Naive thymus-derived CD4-positive, alpha-beta T cell (primary cell): ENCODE data around the gene UBQLN4. TPM values are rescaled to one million over a fixed set of nuclear protein-coding genes. Genes with fewer than 3 reads are reported as not detected.

Experiments used
- ATAC-seq: fragments of 150-1000 bp; cut with Tn5 transposase; 2 replicates; pipeline ENCODE4 v1.10.0; 2021; ENCODE audit warnings: mild to moderate bottlenecking, moderate library complexity
- CTCF ChIA-PET: fragments of 350-600 bp; sonication (Branson Sonifier 250); formaldehyde crosslinking; loops from one replicate; lab custom pipeline; 2021; ENCODE audit warnings: antibody characterized with exemption; lab: Charles Lee
- POLR2A ChIA-PET: fragments of 350-600 bp; sonication (Branson Sonifier 250); formaldehyde crosslinking; loops from one replicate; lab custom pipeline; 2021; ENCODE audit warnings: antibody characterized with exemption, inconsistent platforms; lab: Charles Lee
- DNase-seq, 9 donors: peaks; one replicate each; pipeline versions ENCODE4 v3.0.0 to v3.0.0-alpha.2; 2020 to 2022; ENCODE audit warnings: mixed read lengths in 1 of 9
- H3K27ac ChIP-seq: one replicate; pipeline ENCODE4 v1.7.0; 2013; ENCODE audit warnings: mild to moderate bottlenecking, low read depth, low read length, moderate library complexity
- H3K27me3 ChIP-seq, 2 donors: one replicate each; pipeline ENCODE4 v1.7.0; 2013; ENCODE audit warnings: low read length in 2 of 2, mild to moderate bottlenecking in 2 of 2, moderate library complexity in 2 of 2; ENCODE audit not compliant: control insufficient read depth in 2 of 2, insufficient read depth in 2 of 2
- H3K36me3 ChIP-seq, 3 experiments: 1 replicate in 2 of 3; 2 replicates in 1 of 3; pipeline ENCODE4 v1.7.0; 2013; ENCODE audit warnings: low read length in 3 of 3, mild to moderate bottlenecking in 3 of 3, moderate library complexity in 1 of 3; ENCODE audit not compliant: insufficient read depth in 3 of 3, control insufficient read depth in 2 of 3
- H3K4me1 ChIP-seq, 2 donors: one replicate each; pipeline ENCODE4 v1.7.0; 2013; ENCODE audit warnings: low read length in 2 of 2, mild to moderate bottlenecking in 2 of 2, moderate library complexity in 1 of 2; ENCODE audit not compliant: control insufficient read depth in 2 of 2, insufficient read depth in 2 of 2
- H3K4me3 ChIP-seq: 2 replicates; pipeline ENCODE4 v1.7.0; 2013; ENCODE audit warnings: mild to moderate bottlenecking, low read length
- H3K9me3 ChIP-seq, 3 experiments: 1 replicate in 2 of 3; 2 replicates in 1 of 3; pipeline ENCODE4 v1.7.0; 2013; ENCODE audit warnings: low read length in 3 of 3; ENCODE audit not compliant: control insufficient read depth in 2 of 3
- H3K27ac Mint-ChIP-seq, 9 donors: one replicate each; pipeline ENCODE4 v1.8.0; 2020 to 2022; ENCODE audit warnings: mixed read lengths in 9 of 9, mild to moderate bottlenecking in 8 of 9, moderate library complexity in 5 of 9, inconsistent platforms in 2 of 9
- H3K27me3 Mint-ChIP-seq, 5 donors: one replicate each; pipeline ENCODE4 v1.8.0; 2021 to 2022; ENCODE audit warnings: mixed read lengths in 5 of 5, mild to moderate bottlenecking in 1 of 5
- H3K36me3 Mint-ChIP-seq, 5 donors: one replicate each; pipeline ENCODE4 v1.8.0; 2020 to 2022; ENCODE audit warnings: mixed read lengths in 5 of 5, mild to moderate bottlenecking in 3 of 5, inconsistent platforms in 1 of 5
- H3K4me1 Mint-ChIP-seq, 7 donors: one replicate each; pipeline ENCODE4 v1.8.0; 2020 to 2022; ENCODE audit warnings: mixed read lengths in 7 of 7, mild to moderate bottlenecking in 3 of 7, inconsistent platforms in 1 of 7
- H3K4me3 Mint-ChIP-seq, 10 donors: one replicate each; pipeline ENCODE4 v1.8.0; 2020 to 2022; ENCODE audit warnings: mild to moderate bottlenecking in 10 of 10, mixed read lengths in 10 of 10, moderate library complexity in 6 of 10, inconsistent platforms in 2 of 10
- H3K9me3 Mint-ChIP-seq, 11 donors: one replicate each; pipeline ENCODE4 v1.8.0; 2020 to 2022; ENCODE audit warnings: mixed read lengths in 11 of 11, mild to moderate bottlenecking in 4 of 11, inconsistent platforms in 1 of 11, moderate library complexity in 1 of 11
- intact Hi-C, 2 donors: fragments of 100-400 bp; cut with micrococcal nuclease; formaldehyde crosslinking; loops; one replicate each; pipeline ENCODE4 v1.15.1; 2023
- polyA plus RNA-seq, 2 donors: library from polyadenylated mRNA; unstranded; fragments of 300-500 nt; fragmentation: Illumina TruSeq; gene quantifications; one replicate each; pipeline ENCODE4 v1.2.3, GENCODE V29; 2021
- total RNA-seq, 6 experiments: library from RNA in 5 of 6; stranded (reverse) in 5 of 6; gene quantifications; 1 replicate in 5 of 6; 2 replicates in 1 of 6; pipeline ENCODE4 v1.2.3 and lab custom pipeline; 2021 to 2026

Gene UBQLN4
- total and polyA plus RNA-seq, 7 experiments from 2014 or later: 6.7 to 37.6 (median 18.6) TPM

GRCh38 chr1:156067262-156067661 is 13.7 kb upstream of the UBQLN4 start:
- Mint-ChIP-seq H3K9me3 (no peaks in the 10 kb centered on the region), H3K27me3 (peaks cover 0 to 12% (median 0%) of the 10 kb centered on the region in 5 donors), H3K36me3 (no peaks in the 10 kb centered on the region), H3K27ac (no peak overlapping the region), H3K4me3 (no peak overlapping the region), H3K4me1 (peaks cover 0 to 16% (median 5%) of the 10 kb centered on the region in 7 donors)
- Histone ChIP-seq H3K27ac (no peak overlapping the region), H3K9me3 (no peaks in the 10 kb centered on the region), H3K4me3 (no peak overlapping the region), H3K4me1 (no peaks in the 10 kb centered on the region), H3K27me3 (no peaks in the 10 kb centered on the region), H3K36me3 (no peaks in the 10 kb centered on the region)
- ChIA-PET POLR2A (no interaction called here), CTCF (no interaction called here)
- no peak for ATAC-seq
- intact Hi-C loops: loop anchor here (2.0 to 5.0 kb wide), 2 partner anchors 60 to 132 kb away; partner anchors contain the start of gene KHDC4 (in 1 of the 2)
- DNase-seq: no peak

- H3K4me1 ChIP-seq: no peaks in the 10 kb centered on the region
- ChIA-PET CTCF (interaction anchor here (0.8 to 1.5 kb wide), 4 partner anchors 12 to 891 kb away, joined by 3 to 4 read pairs (median 3); no protein-coding TSS in a partner anchor), POLR2A (no interaction called here)
- no peaks in the 10 kb centered on the region for H3K36me3 Mint-ChIP-seq
- H3K9me3 Mint-ChIP-seq: no peaks in the 10 kb centered on the region
- H3K9me3 ChIP-seq: no peaks in the 10 kb centered on the region
- no peak overlapping the region for H3K4me3 Mint-ChIP-seq
- no peak overlapping the region for H3K27ac Mint-ChIP-seq
- no peaks in the 10 kb centered on the region for H3K36me3 ChIP-seq
- DNase-seq: no peak
- H3K27me3 ChIP-seq: no peaks in the 10 kb centered on the region
- peaks cover 0 to 8% (median 0%) of the 10 kb centered on the region in 5 donors for H3K27me3 Mint-ChIP-seq
- H3K4me3 ChIP-seq: no peak overlapping the region
- H3K27ac ChIP-seq: no peak overlapping the region
- no peak for ATAC-seq
- intact Hi-C loops: loop anchor here (1.0 to 5.0 kb wide), 3 partner anchors 59 to 131 kb away; partner anchors contain the start of gene KHDC4 (in 1 of the 2)
- peaks cover 0 to 16% (median 5%) of the 10 kb centered on the region in 7 donors for H3K4me1 Mint-ChIP-seq
Observed at GRCh38 chr1:156065871-156066270, 12.3 kb upstream of the UBQLN4 start.

GRCh38 chr1:156065212-156065611 is 11.6 kb upstream of the UBQLN4 start:
- no peaks in the 10 kb centered on the region for H3K9me3 Mint-ChIP-seq
- H3K27ac Mint-ChIP-seq: no peak overlapping the region
- Histone ChIP-seq H3K27me3 (no peaks in the 10 kb centered on the region), H3K9me3 (no peaks in the 10 kb centered on the region), H3K4me1 (no peaks in the 10 kb centered on the region), H3K4me3 (no peak overlapping the region), H3K27ac (no peak overlapping the region), H3K36me3 (no peaks in the 10 kb centered on the region)
- H3K27me3 Mint-ChIP-seq: peaks cover 0 to 3% (median 0%) of the 10 kb centered on the region in 5 donors
- H3K4me3 Mint-ChIP-seq: no peak overlapping the region
- H3K4me1 Mint-ChIP-seq: peaks cover 0 to 16% (median 5%) of the 10 kb centered on the region in 7 donors
- no peak for ATAC-seq
- ChIA-PET CTCF (interaction anchor here (0.8 to 1.5 kb wide), 4 partner anchors 13 to 891 kb away, joined by 3 to 4 read pairs (median 3); no protein-coding TSS in a partner anchor), POLR2A (no interaction called here)
- DNase-seq: no peak
- H3K36me3 Mint-ChIP-seq: no peaks in the 10 kb centered on the region
- intact Hi-C loops: loop anchor here in 1 of 2 donors (5.0 kb wide), 1 partner anchor 58 kb away; no protein-coding TSS in a partner anchor

GRCh38 chr1:156064615-156065014 is 11.0 kb upstream of the UBQLN4 start:
- H3K4me3 Mint-ChIP-seq: no peak overlapping the region
- H3K4me1 Mint-ChIP-seq: peaks cover 0 to 16% (median 5%) of the 10 kb centered on the region in 7 donors
- Histone ChIP-seq H3K4me1 (no peaks in the 10 kb centered on the region), H3K27me3 (no peaks in the 10 kb centered on the region), H3K36me3 (no peaks in the 10 kb centered on the region), H3K4me3 (no peak overlapping the region), H3K27ac (no peak overlapping the region), H3K9me3 (no peaks in the 10 kb centered on the region)
- intact Hi-C loops: loop anchor here in 1 of 2 donors (5.0 kb wide), 1 partner anchor 57 kb away; no protein-coding TSS in a partner anchor
- ATAC-seq (no peak), DNase-seq (no peak)
- CTCF ChIA-PET: interaction anchor here (0.8 to 0.9 kb wide), 2 partner anchors 31 to 127 kb away, joined by 3 read pairs; no protein-coding TSS in a partner anchor
- no peaks in the 10 kb centered on the region for H3K9me3 Mint-ChIP-seq
- no peaks in the 10 kb centered on the region for H3K36me3 Mint-ChIP-seq
- no peak overlapping the region for H3K27ac Mint-ChIP-seq
- POLR2A ChIA-PET: interaction anchor here (0.6 to 0.7 kb wide), 2 partner anchors 44 to 1745 kb away, joined by 3 read pairs; no protein-coding TSS in a partner anchor
- H3K27me3 Mint-ChIP-seq: peaks cover 0 to 2% (median 0%) of the 10 kb centered on the region in 5 donors

GRCh38 chr1:156063997-156064285 is 10.3 kb upstream of the UBQLN4 start:
- Mint-ChIP-seq H3K36me3 (no peaks in the 10 kb centered on the region), H3K27ac (no peak overlapping the region), H3K27me3 (peaks cover 0 to 2% (median 0%) of the 10 kb centered on the region in 5 donors), H3K9me3 (no peaks in the 10 kb centered on the region), H3K4me3 (no peak overlapping the region), H3K4me1 (peaks cover 0 to 16% (median 5%) of the 10 kb centered on the region in 7 donors)
- ChIA-PET POLR2A (interaction anchor here (0.7 kb wide), 1 partner anchor 44 kb away, joined by 3 read pairs; no protein-coding TSS in a partner anchor), CTCF (interaction anchor here (1.6 kb wide), 1 partner anchor 11 kb away, joined by 3 read pairs; no protein-coding TSS in a partner anchor)
- Histone ChIP-seq H3K9me3 (no peaks in the 10 kb centered on the region), H3K36me3 (peaks cover 0 to 4% (median 0%) of the 10 kb centered on the region in 3 experiments), H3K27me3 (no peaks in the 10 kb centered on the region), H3K4me3 (no peak overlapping the region), H3K4me1 (no peaks in the 10 kb centered on the region), H3K27ac (no peak overlapping the region)
- no peak for ATAC-seq
- intact Hi-C loops: no loop called here
- no peak for DNase-seq

- intact Hi-C loops: no loop called here
- ChIA-PET CTCF (interaction anchor here (1.0 kb wide), 1 partner anchor 381 kb away, joined by 4 read pairs; no protein-coding TSS in a partner anchor), POLR2A (no interaction called here)
- no peaks in the 10 kb centered on the region for H3K9me3 Mint-ChIP-seq
- peaks cover 0 to 4% (median 0%) of the 10 kb centered on the region in 5 donors for H3K36me3 Mint-ChIP-seq
- no peak overlapping the region for H3K4me3 Mint-ChIP-seq
- H3K4me1 Mint-ChIP-seq: peaks cover 0 to 20% (median 5%) of the 10 kb centered on the region in 7 donors
- Histone ChIP-seq H3K27me3 (no peaks in the 10 kb centered on the region), H3K9me3 (no peaks in the 10 kb centered on the region), H3K27ac (no peak overlapping the region), H3K4me1 (no peaks in the 10 kb centered on the region), H3K36me3 (peaks cover 0 to 14% (median 0%) of the 10 kb centered on the region in 3 experiments), H3K4me3 (no peak overlapping the region)
- no peak for DNase-seq
- ATAC-seq: no peak
- H3K27ac Mint-ChIP-seq: no peak overlapping the region
- no peaks in the 10 kb centered on the region for H3K27me3 Mint-ChIP-seq
Observed at GRCh38 chr1:156062189-156062588, 8.6 kb upstream of the UBQLN4 start.
